RPMI7951 (cell line): ENCODE measurements around the gene POU2F1. TPM values are rescaled to one million over a fixed set of nuclear protein-coding genes. Genes with fewer than 3 reads are reported as not detected.

ENCODE experiments used
- DNase-seq: peaks from one replicate; pipeline ENCODE4 v3.0.0-alpha.2; 2012; ENCODE audit warnings: low read depth
- total RNA-seq: library from RNA; depleted of rRNA; stranded (reverse); fragments of >200 nt; shearing (Covaris generic); gene quantifications from 2 replicates; pipeline ENCODE4 v1.2.3, GENCODE V29; 2014; rRNA removed

The POU2F1 gene
- total RNA-seq, 1 experiment from 2014 or later = 8.4 TPM

DNA sequence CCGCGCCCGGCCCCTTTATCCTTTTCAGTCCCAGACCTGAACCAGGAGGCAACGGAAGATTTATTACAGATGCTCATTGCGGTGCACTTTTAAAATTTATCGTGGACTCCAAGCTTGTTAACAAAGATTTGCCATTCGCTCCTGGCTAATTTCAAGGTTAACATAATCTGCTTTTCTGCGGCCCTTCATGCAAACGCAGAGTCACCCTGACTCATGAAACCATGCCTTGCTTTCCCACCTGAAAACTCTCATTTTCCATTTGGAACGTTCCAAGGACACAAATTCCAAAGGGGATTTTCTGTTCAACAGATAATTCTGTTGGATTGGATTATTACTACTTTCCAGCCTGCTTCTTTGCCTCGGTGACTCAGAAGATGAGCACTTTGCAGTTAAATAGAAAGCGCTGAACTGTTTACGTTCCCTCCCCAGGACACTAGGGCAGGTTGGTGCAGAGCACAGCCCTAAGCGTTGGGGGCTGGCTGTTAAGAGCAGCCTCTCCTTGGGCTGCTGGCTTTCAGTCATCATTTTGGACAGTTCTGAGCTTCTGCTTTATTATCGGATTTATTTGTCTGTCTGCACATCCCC lies 246.5 kb downstream of the POU2F1 start:
- DNase-seq = no peak

DNA sequence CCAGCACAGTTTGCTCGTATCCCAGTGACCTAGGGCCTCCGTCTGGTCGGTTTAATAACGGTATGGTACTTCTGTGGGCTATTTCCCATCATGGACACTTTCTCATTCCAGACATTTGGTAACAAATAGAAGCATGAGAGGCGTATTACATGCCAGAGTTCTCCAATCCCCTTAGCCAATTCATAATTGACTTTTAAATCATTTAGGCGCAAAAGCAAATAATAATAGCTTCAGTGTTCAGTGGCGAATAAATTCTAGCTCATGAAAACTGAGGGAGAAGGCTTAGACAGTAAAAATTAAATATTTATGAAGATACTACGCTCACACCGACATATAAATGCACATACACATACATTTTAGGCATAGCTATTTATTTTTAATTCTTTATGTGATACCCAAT lies 247.1 kb downstream of the POU2F1 start:
- no peak for DNase-seq

DNA sequence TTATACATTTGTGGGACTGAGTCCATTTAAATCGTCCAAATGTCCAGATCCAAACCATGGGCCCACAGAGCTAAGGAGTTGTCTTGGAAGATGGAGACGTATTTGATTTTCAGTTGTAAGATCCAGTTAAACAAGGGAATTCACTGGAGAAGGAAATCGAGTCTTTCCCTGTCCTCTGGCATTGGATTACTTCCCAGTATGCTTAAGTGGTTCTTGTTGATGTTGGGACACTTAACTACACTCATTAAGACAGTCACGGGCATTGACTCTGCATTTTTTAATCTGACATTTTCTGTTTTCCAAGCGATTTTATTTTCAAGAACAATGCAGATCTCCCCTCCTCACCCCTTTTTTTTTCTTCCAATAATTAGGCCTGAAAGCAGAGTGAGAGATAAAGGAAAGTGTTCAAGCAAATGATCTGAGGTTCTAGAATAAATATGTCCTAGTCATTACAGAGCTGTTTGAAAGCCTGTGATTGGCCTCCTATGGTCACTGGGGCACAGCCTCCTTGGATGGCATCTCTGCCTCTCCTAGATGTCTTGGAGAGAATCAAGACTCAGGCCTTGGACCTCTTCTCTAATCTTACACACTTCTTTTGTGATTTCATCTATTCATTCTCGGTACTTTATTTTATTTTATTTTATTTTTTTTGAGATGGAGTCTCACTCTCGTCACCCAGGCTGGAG lies 248.7 kb downstream of the POU2F1 start:
- no peak for DNase-seq

DNA sequence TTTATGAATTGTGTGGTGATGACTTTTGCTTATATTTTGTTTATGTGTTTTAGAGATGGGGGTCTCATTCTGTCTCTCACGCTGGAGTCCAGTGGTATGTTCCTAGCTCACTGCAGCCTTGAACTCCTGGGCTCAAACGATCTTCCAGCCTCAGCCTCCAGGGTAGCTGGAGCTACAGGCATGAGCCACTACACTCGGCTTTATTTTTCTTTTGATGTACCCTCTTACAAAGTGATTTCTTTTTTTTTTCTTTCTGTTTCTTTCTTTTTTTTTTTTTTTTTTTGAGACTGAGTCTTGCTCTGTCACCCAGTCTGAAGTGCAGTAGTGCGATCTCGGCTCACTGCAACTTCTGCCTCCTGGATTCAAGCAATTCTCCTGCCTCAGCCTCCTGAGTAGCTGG lies 250.9 kb downstream of the POU2F1 start:
- no peak for DNase-seq

DNA sequence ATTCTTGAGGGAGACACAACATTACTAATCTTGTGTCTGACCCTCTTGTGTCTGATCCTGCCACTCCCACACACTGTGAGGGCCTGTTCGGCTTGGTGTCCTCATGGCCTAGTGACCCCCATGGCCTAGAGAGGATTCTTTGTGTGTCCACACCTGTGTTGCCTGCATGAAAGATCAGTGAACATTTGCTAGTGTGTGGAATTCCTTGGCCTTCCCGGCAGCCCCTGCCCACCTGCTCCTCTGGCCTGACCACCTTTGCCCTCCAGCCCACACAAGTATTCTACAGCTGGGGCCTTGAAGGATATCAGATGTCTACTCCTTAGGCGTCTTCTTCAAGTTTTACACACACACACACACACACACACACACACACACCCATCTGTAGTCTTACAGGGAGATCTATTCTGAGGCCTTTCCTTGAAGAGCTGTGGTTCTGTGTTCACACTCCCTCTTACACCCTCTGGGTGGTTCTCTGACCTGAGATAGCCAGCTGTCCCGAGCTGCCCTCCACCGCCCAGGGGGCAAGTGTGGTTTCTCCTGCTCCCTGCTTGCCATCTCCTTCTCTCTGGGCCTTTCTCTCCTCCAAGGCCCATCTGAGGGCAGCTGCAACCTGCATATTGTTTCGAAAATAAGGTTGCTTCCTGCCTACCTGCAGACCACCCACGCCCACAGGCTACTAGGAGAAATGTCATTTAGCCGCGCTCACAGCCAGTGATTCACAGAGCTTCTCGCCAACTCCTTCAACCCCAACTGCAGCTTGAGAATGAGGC lies 252.3 kb downstream of the POU2F1 start:
- DNase-seq = no peak

DNA sequence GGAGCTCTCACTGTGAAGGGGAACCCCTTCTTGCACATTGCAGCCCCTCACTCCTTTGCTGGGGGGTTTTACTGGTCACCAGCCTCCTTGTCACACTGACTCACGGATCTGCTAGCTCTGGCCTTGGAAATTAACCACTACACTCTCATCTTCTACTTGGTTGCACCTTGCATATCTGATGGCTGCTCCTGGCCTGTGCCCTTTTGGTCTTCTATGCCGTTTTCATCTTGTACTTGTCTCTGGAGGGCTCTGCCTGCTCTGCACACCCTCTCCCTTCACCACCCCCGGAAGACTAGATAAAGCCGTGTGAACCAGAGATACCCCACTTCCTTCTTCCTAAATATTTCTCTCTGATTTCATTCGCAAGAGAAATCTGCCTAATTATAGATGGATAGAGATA lies 253.1 kb downstream of the POU2F1 start:
- DNase-seq = no peak

DNA sequence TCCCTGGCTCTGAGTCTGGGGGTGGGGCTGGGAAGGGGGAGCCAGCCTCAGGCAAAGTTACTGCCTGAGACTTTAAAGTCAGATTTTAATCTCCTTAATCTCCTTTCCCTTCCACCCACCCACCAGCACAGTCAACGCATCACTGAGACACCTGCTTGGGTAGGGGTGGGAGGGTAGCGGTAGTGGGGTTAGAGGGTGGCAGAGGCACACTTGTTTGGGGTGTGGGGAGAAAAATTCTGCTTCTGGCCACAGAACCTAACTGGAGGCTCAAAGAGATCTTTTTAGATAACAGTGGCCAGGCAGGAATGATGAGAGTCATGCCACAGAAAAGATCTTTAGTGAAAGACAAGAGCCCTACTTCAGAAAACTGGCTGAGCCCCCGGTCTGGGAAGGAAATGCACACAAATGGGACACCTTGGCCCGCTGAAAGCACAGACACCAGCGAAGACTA lies 253.5 kb downstream of the POU2F1 start:
- no peak for DNase-seq

DNA sequence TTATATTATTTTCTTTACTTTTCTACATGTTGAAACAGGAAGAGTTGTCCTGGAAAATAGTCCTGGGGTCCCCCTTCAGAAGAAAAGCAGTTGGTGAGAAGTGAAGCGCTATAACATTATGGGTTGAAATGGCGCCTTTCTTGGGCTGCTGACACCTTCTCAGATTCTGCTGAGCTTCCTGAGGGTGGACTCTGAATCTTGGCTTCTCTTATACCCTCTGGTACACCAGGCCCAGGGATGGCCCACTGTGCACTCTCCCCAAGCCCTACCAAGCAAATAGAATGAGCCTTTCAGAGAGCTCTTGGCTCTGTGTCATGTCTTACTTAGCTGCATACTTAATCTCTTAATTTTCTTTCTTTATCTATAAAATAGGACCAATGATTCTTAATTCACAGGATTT lies 255.4 kb downstream of the POU2F1 start:
- no peak for DNase-seq

Other genes with a start within 250 kb of the POU2F1 start
- gene ILDR2, start 245.3 kb upstream of the POU2F1 start, total RNA-seq = 4.6 and 6.4 TPM in 2 replicates
- gene MAEL, start 231.6 kb upstream of the POU2F1 start, total RNA-seq = 0.12 and 0.39 TPM in 2 replicates
- gene GPA33, start 130.5 kb upstream of the POU2F1 start, total RNA-seq = 0.36 and 0.68 TPM in 2 replicates
- gene STYXL2, start 126.8 kb upstream of the POU2F1 start, total RNA-seq = 0.10 and 0.36 TPM in 2 replicates